ENCODE measurements around the gene KCNK3.
"Not testable (repeated sequence)": the region's sequence is repeated elsewhere in the genome, so short reads cannot be mapped to it uniquely, and the experiment has no call there.

Gene KCNK3

DNA sequence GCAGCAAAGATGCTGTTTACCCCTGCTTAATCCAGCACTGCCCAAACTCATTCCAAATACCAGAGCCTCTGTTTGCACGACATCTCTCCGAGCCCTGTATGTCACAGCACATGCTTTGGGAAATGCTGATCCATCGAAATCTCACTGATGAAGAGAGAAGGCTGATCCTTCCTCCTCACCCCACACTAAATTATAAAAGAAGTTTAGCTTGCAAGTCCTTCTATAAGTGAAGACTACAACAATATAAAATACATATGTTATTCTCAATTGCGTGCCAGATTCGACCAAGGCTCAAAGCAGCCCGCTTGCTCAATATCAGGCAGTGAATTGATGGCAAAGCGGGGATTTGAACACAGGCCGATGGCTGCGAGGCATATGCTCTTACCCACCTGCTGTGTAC, 40.9 kb downstream of the KCNK3 start:
- no peak for DNase-seq

DNA sequence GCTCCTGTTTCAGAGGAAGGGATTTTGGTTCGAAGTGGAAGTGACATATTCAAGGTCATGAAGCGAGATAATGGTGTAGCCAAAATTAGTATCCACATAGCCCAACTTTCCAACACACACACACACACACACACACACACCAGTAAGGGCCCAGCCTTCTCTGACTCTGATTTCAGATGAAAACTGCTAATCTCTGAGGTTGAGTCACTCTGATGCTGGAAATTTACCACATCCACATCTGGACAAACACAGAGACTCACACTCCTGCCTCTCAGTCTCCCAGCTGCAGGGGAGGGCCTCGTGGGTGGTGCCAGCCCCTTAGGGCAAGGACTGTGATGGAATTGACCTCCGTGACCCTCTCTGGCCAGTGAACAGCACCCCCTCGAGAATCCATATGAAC, 42.6 kb downstream of the KCNK3 start:
- no peak for DNase-seq

DNA sequence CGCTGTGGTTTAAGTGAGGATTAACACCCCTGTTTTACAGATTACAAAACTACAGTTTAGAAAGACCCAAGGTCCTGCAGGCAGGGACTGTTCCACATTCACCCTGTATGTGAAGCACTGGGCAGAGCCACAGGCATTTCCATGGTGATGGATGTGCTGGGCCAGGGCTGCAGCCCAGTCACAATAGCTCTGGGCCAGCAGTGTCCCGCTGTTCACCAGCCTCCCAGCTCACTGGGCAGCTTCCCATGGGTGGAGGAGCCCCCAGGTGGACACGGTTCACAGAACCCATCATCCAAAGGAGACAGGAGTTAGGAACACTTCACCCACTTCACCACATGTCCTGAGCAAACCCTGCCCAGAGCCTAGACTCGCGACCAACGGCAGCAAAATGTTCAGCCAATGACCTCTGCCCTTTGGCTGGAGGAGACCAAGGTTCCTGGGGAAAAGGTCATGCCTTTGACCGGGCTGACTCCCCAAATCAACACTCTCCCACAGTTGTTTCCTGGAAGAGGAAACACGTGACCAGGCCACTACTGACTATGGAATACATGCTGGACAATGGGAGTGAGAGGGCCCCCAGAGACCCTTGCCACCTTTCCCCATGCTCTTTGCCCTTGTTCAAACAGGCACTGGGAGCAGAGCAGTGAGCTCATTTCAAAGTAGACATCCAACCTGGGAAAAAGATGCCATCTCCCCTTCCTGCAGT, 43.5 kb downstream of the KCNK3 start:
- DNase-seq = no peak

DNA sequence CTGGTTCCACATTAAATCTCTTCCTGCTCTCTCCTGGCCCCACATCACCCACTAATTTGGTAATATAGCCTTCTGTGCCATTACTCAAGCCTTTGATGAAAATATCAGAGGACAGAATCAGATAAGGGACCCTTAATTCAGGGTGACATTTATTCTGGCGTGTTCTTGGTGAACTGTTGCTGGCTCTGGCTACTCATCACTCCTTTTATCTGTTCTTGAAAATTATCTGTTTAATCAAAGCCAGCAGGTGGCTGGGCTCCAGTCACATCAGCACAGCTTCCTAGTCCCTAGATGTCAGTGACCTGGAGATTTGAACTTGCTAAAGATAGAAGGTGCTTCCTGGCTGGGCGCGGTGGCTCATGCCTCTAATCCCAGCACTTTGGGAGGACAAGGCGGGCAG, 44.7 kb downstream of the KCNK3 start:
- DNase-seq = no peak

DNA sequence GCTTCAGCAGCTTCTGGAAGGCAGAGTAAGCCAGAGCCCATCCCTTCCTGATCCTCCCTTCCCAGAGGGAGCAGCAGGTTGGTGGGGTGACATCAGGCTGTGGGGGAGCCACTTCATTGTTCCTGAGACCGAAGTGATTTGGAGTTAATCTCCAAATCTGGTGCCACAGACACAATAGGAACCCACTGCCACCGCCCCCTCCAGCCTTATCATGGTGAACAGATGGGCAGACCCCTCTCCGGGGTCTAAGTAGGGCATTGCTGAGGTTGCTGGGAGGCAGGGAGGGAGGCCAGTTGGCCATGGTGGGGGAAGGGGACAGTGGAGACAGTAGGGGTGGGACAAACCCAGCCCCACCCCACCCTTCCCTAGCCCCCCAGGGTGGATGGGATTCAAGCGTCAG, 46.0 kb downstream of the KCNK3 start:
- DNase-seq = no peak

DNA sequence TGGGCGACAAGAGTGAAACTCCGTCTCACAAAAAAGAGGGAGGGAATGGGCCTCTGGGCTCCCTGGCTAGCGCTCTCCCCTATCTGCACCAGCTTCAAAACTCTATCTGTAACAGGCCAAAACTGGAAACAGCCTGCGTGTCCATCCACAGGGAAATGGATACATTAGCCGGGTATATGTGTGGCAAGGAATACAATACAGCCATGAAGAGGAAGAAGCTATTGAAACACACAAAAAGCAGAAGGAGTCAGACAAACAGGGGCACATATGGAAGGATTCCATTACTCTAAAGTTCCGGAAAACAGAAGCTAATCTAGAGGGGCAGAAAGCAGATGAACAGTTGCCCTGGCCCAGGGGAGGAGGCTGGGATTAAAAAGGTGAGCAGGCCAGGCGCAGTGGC, 47.0 kb downstream of the KCNK3 start:
- no peak for DNase-seq

DNA sequence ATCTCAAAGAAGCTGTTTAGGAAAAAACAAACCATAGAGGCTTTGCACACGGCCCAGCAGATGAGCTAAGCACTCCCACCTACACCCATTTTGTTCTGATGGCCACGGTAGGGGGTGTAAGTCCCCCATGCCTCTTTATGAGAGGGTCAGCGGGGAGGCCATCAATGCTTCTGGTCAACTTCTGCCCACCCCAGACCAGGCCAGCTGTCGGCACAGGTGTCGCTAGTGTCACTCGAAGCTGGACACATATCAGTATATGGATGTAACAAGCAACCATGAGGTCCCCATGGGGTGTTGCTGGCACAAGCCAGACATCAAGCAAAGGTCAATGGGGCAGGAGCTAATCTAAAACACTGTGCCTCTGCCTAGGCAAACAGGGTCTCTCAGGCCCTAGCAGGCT, 47.8 kb downstream of the KCNK3 start:
- no peak for DNase-seq

DNA sequence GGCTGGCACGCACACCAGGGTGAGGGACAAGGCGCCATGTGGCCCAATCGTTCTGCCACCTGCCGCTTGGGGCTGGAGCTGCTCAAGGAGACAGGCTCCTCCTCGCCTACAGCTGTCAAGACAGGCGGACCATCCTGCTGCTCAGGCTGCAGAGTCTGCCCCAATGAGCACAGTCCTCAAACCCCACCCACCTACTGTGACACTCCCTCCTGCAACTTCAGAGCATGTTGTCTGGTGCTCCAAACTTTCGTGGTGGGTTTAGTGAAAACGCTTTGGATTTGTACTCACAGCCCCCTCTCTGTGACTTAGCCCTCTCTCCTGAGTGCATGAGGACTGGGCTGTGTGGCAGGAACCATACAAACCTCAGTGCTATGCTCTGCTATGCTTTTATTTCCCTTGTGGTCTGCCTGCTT, 48.4 kb downstream of the KCNK3 start:
- DNase-seq = peak; percentile 57

DNA sequence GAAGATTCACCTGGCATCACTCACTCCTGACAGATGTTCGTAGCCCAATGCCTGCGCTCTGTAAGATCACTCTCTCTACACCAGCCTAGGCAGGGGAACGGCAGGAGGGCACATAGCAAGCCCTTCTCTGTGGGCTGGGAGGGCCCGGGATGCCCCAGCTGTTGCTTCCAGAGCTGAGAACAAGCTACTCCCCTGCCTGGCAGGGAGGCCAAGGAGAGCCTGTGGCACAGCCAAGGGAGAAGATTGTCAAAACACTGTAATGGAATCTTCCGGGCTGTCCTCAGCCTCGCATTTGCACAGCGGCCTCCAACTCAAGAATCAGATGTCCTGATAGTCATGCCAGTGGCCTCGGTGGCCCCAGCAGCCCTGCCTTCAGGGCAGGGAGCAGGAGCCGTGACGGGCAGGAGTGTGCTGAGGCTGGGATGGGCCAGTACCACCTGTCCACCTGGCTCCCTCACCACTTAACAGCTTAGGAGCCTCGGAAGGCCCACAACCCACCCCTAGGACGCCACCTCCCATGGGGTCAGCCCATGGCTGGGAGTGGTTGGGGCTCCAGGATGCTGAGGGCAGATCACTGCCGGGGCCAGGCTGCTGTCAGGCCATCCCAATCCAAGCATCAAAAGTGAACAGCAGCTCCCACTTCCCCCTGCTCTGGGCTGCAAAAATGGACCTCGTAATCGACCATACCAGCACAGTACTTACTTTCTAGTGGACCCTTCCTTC, 49.7 kb downstream of the KCNK3 start:
- no peak for DNase-seq

DNA sequence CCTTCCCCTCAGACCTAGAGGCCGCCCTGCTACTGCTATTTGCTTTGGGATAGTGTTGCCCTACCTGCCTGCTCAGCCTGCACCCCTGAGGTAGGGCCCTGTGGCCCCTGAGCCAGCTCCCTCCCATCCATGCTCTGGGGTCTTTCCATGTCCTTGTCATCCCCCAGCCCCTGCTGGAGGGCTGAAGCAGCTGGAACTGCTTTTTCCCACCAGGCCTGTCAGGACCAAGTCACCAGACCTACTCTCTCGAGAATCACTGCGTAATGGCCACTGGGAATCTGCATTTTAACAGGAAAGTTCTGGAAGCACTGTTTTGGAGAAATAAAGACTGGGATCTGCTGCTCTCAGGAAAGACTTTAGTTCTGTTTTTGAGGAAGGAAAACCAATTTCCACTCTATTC, 51.3 kb downstream of the KCNK3 start:
- no peak for DNase-seq

DNA sequence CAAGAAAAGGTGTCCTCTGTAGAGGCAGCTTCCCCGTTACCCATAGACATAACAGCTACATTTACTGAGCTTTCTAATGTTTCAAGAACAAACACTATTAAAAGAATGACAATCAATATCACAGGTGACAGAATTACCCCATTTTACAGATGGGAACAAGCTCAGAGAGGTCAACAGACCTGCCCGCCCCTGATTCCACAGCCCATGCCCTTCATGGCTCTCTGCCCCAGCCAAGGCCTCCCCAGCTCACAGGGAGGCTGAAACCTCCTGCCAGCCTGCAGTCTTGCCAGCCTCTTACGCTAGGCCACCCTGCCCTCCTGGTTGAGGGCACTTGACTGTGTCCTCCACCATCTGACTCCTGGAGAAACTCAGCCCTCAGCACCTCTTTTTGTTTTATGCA, 52.4 kb downstream of the KCNK3 start:
- no peak for DNase-seq

DNA sequence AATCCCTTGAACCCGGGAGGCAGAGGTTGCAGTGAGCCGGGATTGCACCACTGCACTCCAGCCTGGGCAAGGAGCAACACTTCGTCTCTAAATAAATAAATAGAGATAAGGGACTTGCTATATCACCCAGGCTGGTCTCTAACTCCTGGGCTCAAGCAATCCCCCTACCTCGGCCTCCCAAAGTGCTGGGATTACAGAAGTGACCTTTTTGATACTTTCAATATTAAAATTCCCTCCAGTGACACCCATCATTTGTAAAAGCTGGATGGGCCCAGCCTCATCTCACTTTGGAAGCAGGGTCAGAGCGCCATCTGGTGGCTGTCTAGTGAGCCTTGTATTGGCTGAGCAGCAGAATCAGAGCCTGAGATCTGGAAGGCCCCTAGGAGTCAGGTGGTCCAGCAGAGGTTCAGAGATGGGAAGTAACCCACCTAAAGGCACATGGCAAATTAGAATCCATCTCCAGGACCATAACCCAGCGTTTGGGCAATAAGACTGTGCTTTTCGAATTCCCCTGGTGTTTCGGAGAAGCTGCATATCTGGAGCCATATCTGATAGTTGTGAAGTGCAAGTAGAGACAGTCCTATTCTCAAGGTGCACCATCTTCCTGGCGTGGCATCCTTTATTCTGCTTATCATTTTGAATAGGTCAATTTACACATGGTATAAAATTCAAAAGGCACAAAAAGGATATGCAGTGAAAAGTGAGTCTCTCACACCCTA, 53.2 kb downstream of the KCNK3 start:
- DNase-seq = peak; percentile 49

DNA sequence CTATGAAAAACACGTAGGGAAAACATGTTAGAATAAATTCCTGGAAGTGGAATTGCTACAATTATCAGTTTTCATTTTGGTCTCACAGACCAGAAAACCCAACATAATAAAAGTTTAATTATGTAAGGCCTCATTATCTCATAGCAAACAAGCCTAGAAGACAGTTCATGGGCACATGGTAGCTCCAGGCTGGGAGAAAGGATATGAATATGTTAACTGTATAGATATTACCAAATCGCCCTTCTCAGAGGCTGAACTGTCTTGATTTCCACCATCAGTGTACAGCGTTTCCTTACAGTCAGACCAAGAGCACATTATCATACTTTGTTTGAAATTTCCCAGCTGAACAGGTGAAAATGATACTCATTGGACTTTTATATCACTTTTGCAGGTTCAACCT, 54.4 kb downstream of the KCNK3 start:
- DNase-seq = no peak

DNA sequence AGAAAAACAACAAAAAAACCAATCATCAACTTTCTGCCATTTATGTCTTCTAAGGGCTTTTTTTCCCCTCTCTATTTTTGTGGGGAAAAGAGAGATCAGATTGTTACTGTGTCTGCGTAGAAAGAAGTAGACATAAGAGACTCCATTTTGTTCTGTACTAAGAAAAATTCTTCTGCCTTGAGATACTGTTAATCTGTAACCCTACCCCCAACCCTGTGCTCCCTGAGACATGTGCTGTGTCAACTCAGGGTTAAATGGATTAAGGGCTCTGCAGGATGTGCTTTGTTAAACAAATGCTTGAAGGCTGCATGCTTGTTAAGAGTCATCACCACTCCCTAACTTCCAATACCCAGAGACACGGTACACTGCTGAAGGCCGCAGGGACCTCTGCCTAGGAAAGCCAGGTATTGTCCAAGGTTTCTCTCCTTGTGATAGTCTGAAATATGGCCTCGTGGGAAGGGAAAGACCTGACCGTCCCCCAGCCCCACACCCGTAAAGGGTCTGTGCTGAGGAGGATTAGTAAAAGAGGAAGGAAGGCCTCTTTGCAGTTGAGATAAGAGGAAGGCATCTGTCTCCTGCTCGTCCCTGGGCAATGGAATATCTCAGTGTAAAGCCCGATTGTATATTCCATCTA, 57.4 kb downstream of the KCNK3 start:
- DNase-seq = not testable (repeated sequence)

DNA sequence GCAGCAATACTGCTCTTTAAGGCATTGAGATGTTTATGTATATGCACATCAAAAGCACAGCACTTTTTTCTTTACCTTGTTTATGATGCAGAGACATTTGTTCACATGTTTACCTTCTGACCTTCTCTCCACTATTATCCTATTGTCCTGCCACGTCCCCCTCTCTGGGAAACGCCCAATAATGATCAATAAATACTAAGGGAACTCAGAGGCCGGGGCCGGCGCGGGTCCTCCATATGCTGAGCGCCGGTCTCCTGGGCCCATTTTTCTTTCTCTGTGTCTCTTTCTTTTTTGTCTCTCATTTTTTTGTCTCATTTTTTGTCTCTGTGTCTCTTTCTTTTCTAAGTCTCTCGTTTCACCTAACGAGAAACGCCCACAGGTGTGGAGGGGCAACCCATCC, 57.9 kb downstream of the KCNK3 start:
- not testable (repeated sequence) for DNase-seq

DNA sequence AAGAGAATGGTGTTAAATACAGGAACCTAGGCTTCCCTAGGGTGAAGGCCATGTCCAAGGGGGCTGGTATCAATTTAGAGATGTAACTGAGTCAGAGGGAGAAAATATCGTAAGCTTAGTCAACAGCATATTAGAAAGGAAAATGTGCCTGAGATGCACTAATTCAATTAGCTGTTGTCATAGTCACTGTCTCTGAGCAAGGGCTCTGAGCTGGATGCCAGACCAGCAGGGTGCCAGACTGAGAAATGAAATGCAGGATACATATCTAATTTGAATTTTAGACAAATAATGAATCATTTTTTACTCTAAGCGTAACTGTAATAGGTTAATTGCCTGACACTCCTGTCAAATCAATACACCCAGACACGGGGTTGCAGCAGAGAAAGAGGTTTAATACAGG, 60.1 kb downstream of the KCNK3 start:
- no peak for DNase-seq

DNA sequence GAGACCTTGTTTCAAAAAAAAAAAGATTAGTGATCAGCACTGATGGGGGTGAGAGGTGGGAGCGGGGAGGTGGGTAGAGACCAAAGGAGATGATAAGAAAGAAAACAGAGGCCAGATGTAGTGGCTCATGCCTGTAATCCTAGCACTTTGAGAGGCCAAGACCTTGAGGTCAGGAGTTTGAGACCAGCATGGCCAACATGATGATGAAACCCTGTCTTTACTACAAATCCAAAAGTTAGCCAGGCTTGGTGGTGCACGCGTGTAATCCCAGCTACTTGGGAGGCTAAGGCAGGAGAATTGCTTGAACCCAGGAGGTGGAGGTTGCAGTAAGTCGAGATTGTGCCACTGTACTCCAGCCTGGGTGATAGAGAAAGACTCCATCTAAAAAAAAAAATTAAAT, 62.0 kb downstream of the KCNK3 start:
- no peak for DNase-seq

DNA sequence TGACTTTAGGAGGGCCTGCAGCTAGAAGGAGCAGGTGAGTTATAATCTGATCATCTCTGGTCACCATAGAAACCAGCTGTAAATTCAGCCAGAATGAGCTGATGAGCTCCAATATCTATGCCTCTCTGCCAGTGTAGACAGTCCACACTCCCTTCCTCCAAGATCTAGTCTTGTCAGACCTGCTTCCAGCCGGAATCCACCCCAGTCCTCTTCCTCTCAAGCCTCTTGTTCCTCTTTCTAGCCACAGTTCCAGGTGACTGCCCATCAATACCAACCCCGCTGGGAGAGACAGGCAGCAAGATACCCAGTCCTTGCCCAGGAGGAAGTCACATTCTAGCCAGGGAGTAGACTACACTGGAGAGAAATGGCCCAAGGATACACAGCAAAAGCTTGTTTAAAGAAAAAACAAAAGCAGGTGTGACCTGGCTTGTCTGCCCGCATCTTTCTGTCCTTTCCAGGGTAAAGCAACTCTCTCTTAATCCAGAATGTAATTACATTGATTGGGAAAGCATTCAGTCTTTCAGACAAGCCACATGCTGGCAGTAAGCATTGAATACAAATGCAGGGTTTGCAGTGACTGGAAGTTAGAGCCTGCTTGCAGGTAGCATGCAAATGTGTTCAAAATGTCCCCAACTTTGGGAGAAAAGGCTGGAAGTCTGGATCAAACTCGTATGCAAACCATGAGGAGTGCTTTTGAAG, 62.6 kb downstream of the KCNK3 start:
- DNase-seq = peak; percentile 10

DNA sequence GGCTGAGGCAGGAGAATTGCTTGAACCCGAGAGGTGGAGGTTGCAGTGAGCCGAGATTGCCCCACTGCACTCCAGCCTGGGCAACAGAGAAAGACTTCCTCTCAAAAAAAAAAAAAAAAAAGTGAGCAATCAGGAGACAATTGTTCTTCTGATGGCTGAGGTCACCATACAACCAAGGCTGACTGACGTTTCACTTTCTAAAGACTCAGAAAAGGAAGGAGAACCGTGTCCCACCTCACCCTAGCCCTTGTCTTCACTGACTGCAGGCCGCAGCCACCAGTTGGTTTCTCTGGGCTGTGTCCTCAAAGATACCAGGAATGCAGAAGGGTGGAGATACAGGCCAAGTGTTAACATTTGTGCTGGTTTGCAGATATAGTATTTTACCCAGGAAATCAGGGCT, 63.8 kb downstream of the KCNK3 start:
- DNase-seq = no peak

DNA sequence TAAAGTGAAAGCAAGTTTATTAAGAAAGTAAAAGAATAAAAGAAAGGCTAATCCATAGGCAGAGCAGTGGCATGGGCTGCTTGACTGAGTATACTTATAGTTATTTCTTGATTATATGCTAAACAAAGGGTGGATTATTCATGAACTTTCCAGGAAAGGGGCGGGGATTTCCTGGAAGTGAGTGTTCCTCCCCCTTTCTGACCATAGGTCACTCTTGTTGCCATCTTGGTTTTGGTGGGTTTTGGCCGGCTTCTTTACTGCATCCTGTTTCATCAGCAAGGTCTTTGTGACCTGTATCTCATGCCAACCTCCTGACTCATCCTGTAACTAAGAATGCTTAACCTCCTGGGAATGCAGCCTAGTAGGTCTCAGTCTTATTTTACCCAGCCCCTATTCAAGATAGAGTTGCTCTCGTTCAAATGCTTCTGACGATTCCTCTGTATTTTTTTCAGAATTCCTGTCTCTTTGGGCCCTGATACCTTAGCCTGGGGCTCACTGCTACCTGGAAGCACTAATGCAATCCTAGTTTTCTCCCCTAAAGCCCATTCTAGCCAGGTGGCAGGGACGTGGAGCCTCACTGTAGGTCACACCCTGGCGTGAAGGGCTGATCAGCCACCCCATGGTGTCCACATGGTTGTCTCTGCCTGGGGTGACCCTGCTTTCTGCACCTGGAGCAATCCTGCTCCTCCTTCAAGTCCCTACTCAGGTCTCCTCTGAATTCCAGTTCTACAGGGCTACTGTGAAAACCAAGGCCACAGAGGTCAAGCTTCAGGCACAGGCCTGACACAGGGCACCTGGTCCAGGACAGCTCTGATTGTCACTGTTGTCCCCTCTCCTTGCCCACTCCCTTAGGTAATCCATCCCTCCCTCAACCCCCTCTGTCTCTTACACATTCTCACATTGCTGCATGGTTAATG, 65.6 kb downstream of the KCNK3 start:
- DNase-seq = no peak

DNA sequence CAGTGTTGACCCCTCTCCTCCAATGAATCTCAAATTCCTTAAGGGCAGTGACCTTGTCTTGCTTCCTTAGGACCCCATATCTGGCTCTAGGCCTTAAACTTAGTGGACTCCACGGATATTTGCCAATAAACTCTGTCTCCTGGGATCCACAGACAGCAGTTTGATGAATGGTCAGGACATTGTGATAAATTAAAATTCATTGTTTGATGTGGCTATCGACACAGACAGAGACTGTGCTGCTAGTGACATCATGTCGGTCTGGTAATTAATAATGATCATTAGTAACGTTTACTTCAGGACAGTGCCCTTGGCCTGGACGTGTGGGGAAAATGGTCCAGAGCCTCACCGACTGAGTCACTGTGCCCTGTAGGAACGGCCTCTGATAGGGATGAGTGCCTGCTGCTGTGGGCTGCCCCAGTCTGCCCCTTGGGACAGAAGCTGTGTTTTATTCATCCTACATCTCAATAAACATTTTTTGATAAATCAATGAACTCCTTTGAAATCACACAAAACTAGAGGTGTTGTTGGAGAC, 66.3 kb downstream of the KCNK3 start:
- no peak for DNase-seq

DNA sequence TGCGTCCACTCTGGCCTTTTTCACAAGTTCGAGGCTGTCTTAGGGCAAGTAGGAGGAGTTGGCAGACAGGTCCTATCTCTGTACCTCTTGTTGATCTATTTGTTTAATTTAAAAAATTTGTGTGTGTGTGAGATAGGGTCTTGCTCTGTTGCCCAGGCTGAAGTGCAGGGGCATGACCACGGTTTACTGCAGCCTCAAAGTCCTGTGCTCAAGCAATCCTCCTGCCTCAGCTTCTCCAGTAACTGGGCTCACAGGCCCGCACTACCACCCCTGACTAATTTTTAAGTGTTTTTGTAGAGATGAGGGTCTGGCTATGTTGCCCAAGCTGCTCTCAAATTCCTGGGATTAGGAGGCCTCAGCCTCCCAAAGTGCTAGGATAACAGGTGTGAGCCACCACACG, 67.3 kb downstream of the KCNK3 start:
- no peak for DNase-seq

Data from GDM1 (cell line).